HG03159 (cell line): ENCODE measurements around the gene TNIP1.

Source experiments
- ATAC-seq: cut with Tn5 transposase; IDR thresholded peaks from one replicate; pipeline ENCODE4 v1.9.1; 2021; ENCODE audit warnings: mild to moderate bottlenecking, moderate library complexity; ENCODE audit not compliant: unreplicated experiment

Gene TNIP1

GRCh38 chr5:151067632-151068432, 13.0 kb downstream of the TNIP1 start:
- no peak for ATAC-seq

- no peak for ATAC-seq
These were observed 13.9 kb downstream of the TNIP1 start for GRCh38 chr5:151066920-151067319.

GRCh38 chr5:151065609-151066008, 15.2 kb downstream of the TNIP1 start:
- no peak for ATAC-seq

- no peak for ATAC-seq
These were observed 15.8 kb downstream of the TNIP1 start for GRCh38 chr5:151064916-151065499.

GRCh38 chr5:151063142-151063989, 17.5 kb downstream of the TNIP1 start:
- no peak for ATAC-seq

GRCh38 chr5:151062405-151063141, 18.3 kb downstream of the TNIP1 start:
- ATAC-seq, result no peak

GRCh38 chr5:151060742-151061141, 20.1 kb downstream of the TNIP1 start:
- ATAC-seq, result no peak

GRCh38 chr5:151058891-151059489, 21.8 kb downstream of the TNIP1 start:
- ATAC-seq, result no peak

GRCh38 chr5:151058301-151058700, 22.5 kb downstream of the TNIP1 start:
- ATAC-seq, result no peak

- ATAC-seq, result no peak
These were observed 24.2 kb downstream of the TNIP1 start for GRCh38 chr5:151056379-151057325.

GRCh38 chr5:151055336-151055735, 25.5 kb downstream of the TNIP1 start:
- no peak for ATAC-seq

GRCh38 chr5:151054709-151055108, 26.1 kb downstream of the TNIP1 start:
- ATAC-seq, result no peak

- ATAC-seq, result no peak
These were observed 26.9 kb downstream of the TNIP1 start for GRCh38 chr5:151053796-151054462.

- ATAC-seq, result no peak
These were observed 28.0 kb downstream of the TNIP1 start for GRCh38 chr5:151052836-151053235.

- ATAC-seq, result peak; percentile 7
These were observed 28.8 kb downstream of the TNIP1 start for GRCh38 chr5:151051931-151052608.

GRCh38 chr5:151051066-151051930, 29.5 kb downstream of the TNIP1 start:
- peak; percentile 80 for ATAC-seq

GRCh38 chr5:151048526-151048925, 32.3 kb downstream of the TNIP1 start:
- ATAC-seq, result no peak
